NT2/D1 (cell line): ENCODE data around the gene CCDC134.

Source experiments
- SUZ12 ChIP-seq: IDR thresholded peaks from 2 replicates; pipeline ENCODE4 v1.6.1; 2011; ENCODE audit not compliant: insufficient read length, insufficient read depth; ENCODE audit errors: extremely low read depth
- ZNF274 ChIP-seq: IDR thresholded peaks from 2 replicates; pipeline ENCODE4 v1.6.1; 2011; ENCODE audit warnings: mild to moderate bottlenecking, low read depth, low read length

DNA sequence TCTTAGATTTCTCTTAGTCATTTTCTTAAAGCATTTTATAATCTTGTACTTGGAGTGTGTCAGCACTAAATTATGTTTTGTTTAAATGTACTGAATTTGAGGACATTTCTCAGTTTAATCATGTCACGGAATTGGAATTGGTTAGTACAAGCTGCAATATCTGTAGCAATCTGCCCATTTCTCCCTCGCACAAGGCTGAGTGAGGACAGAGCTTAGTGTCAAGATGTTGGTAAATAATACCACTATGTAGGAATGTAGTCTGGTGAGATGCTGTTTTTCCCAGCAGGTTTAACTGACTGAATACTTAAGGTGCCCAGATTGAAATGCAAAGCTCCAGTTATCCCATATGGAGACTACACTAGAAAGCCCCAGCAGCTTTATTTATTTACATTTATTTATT is 63.0 kb downstream of the CCDC134 start:
- TF ChIP-seq ZNF274 (no peak), SUZ12 (no peak)
